ENCODE data around the gene KCNN4.
A peak's percentile ranks its signal among the peaks of the same experiment; 100 is the strongest.
"Not testable (repeated sequence)": the region's sequence is repeated elsewhere in the genome, so short reads cannot be mapped to it uniquely, and the experiment has no call there.

KCNN4 gene

GRCh38 chr19:43774103-43774939, 6.5 kb downstream of the KCNN4 start:
- DNase-seq: no peak

GRCh38 chr19:43773725-43774102, 7.1 kb downstream of the KCNN4 start:
- DNase-seq: no peak

GRCh38 chr19:43769256-43769655, 11.5 kb downstream of the KCNN4 start:
- DNase-seq: no peak

- no peak for DNase-seq
Observed at GRCh38 chr19:43768273-43769050, 12.3 kb downstream of the KCNN4 start.

GRCh38 chr19:43767818-43768217, 13.0 kb downstream of the KCNN4 start:
- no peak for DNase-seq

GRCh38 chr19:43767316-43767715, 13.5 kb downstream of the KCNN4 start:
- DNase-seq: no peak

- DNase-seq: no peak
Observed at GRCh38 chr19:43766755-43767043, 14.1 kb downstream of the KCNN4 start.

- DNase-seq: peak; percentile 83
Observed at GRCh38 chr19:43765109-43765876, 15.5 kb downstream of the KCNN4 start.

GRCh38 chr19:43764684-43765083, 16.1 kb downstream of the KCNN4 start:
- DNase-seq: not testable (repeated sequence)

- no peak for DNase-seq
Observed at GRCh38 chr19:43763473-43763939, 17.3 kb downstream of the KCNN4 start.

GRCh38 chr19:43762814-43763213, 18.0 kb downstream of the KCNN4 start:
- DNase-seq: no peak

- no peak for DNase-seq
Observed at GRCh38 chr19:43760941-43761340, 19.8 kb downstream of the KCNN4 start.

GRCh38 chr19:43759515-43759914, 21.3 kb downstream of the KCNN4 start:
- no peak for DNase-seq

GRCh38 chr19:43755256-43755801, 25.4 kb downstream of the KCNN4 start:
- DNase-seq: peak; percentile 68

- peak; percentile 97 for DNase-seq
Observed at GRCh38 chr19:43754503-43755255, 26.1 kb downstream of the KCNN4 start, which contains the start of gene SMG9. SMG9 (minus strand) TSS chr19:43754962; CDS start chr19:43750741, 4,221 bp downstream.

- no peak for DNase-seq
Observed at GRCh38 chr19:43754253-43754502, 26.6 kb downstream of the KCNN4 start.

- DNase-seq: no peak
Observed at GRCh38 chr19:43752287-43752875, 28.4 kb downstream of the KCNN4 start.

- no peak for DNase-seq
Observed at GRCh38 chr19:43751466-43752220, 29.1 kb downstream of the KCNN4 start.

GRCh38 chr19:43749898-43750297, 30.9 kb downstream of the KCNN4 start:
- no peak for DNase-seq

- no peak for DNase-seq
Observed at GRCh38 chr19:43749152-43749551, 31.6 kb downstream of the KCNN4 start.

GRCh38 chr19:43748685-43749084, 32.1 kb downstream of the KCNN4 start:
- DNase-seq: no peak
